Esophagus squamous epithelium (tissue), 5 donors: ENCODE data around the gene RAD23A. TPM values are rescaled to one million over a fixed set of nuclear protein-coding genes. Genes with fewer than 3 reads are reported as not detected.
"Not testable (repeated sequence)": the region's sequence is repeated elsewhere in the genome, so short reads cannot be mapped to it uniquely, and the experiment has no call there.

ENCODE experiments used
- DNase-seq: peaks from one replicate; lab custom pipeline; 2025; lab: John Stamatoyannopoulos, UW
- H3K27ac ChIP-seq, 4 donors: fragments of 200-600 bp; sonication (generic); one replicate each; pipeline ENCODE4 v1.5.1; 2016 to 2019; ENCODE audit warnings: mild to moderate bottlenecking in 1 of 4
- H3K27me3 ChIP-seq, 4 donors: fragments of 200-600 bp; sonication (generic); 1 replicate in 3 of 4; 2 replicates in 1 of 4; pipeline versions ENCODE4 v1.5.1 to v1.6.0; 2017 to 2021; ENCODE audit warnings: antibody characterized with exemption in 1 of 4
- H3K36me3 ChIP-seq, 3 donors: fragments of 200-600 bp; sonication (generic); one replicate each; pipeline ENCODE4 v1.5.1; 2016 to 2019
- H3K4me1 ChIP-seq, 3 donors: fragments of 200-600 bp; sonication (generic); one replicate each; pipeline ENCODE4 v1.5.1; 2017 to 2019
- H3K4me3 ChIP-seq, 4 donors: fragments of 200-600 bp; sonication (generic); 1 replicate in 3 of 4; 2 replicates in 1 of 4; pipeline ENCODE4 v1.5.1; 2016 to 2019; ENCODE audit warnings: mild to moderate bottlenecking in 2 of 4, moderate library complexity in 1 of 4
- H3K9me3 ChIP-seq, 3 donors: fragments of 200-600 bp; sonication (generic); one replicate each; pipeline ENCODE4 v1.5.1; 2016 to 2019
- CTCF ChIP-seq, 6 experiments: fragments of 450-650 bp in 4 of 6; fragments of 200-600 bp in 2 of 6; sonication (generic) in 2 of 6; IDR thresholded peaks; one replicate each; pipeline ENCODE4 v1.5.1; 2016 to 2019; ENCODE audit warnings: antibody characterized with exemption in 6 of 6, mild to moderate bottlenecking in 4 of 6, moderate library complexity in 4 of 6
- POLR2A ChIP-seq, 4 donors: fragments of 450-650 bp; IDR thresholded peaks; one replicate each; pipeline ENCODE4 v1.6.1; 2017; ENCODE audit warnings: antibody characterized with exemption in 4 of 4, mild to moderate bottlenecking in 4 of 4, moderate library complexity in 3 of 4
- WGBS, 2 donors: methylation state at CpG; one replicate each; pipeline ENCODE4 v1.1.5; 2018; 5-methylcytosine and 5-hydroxymethylcytosine counted together
- intact Hi-C: fragments of 100-400 bp; cut with DNase I; formaldehyde crosslinking; loops from one replicate; pipeline ENCODE4 v1.15.0; 2022
- total RNA-seq, 4 donors: library from RNA; depleted of rRNA; stranded (reverse); fragments of >200 nt; gene quantifications; one replicate each; pipeline ENCODE4 v1.1.0, GENCODE V29; 2016
- donor health status: DM: yes; HTN: yes; CAD: no.

Gene RAD23A
- total RNA-seq, 4 donors from 2014 or later = 67.7 to 87.4 (median 82.4) TPM

GRCh38 chr19:12913011-12913561 lies 32.6 kb upstream of the RAD23A start:
- intact Hi-C loops = no loop called here
- WGBS, 2 donors = 4 to 26% methylated on average over 9 to 15 of the region's 22 CpGs
- H3K4me1 ChIP-seq = peaks cover 21 to 32% (median 22%) of the 10 kb centered on the region in 3 donors
- no peak for DNase-seq
- no peaks in the 10 kb centered on the region for H3K9me3 ChIP-seq
- TF ChIP-seq POLR2A (IDR thresholded peaks at IDR 0.05) (no peak), CTCF (IDR thresholded peaks at IDR 0.05) (no peak)
- peak overlapping the region in 3 of 4 donors; percentile 29 to 54 (median 35) for H3K4me3 ChIP-seq
- no peaks in the 10 kb centered on the region for H3K36me3 ChIP-seq
- H3K27me3 ChIP-seq = no peaks in the 10 kb centered on the region
- peak overlapping the region; percentile 64 to 88 (median 84) for H3K27ac ChIP-seq

GRCh38 chr19:12913851-12914690 lies 31.6 kb upstream of the RAD23A start:
- Histone ChIP-seq H3K4me3 (no peak overlapping the region), H3K4me1 (peaks cover 21 to 37% (median 26%) of the 10 kb centered on the region in 3 donors), H3K36me3 (no peaks in the 10 kb centered on the region), H3K27me3 (no peaks in the 10 kb centered on the region), H3K27ac (peak overlapping the region; percentile 64 to 88 (median 84)), H3K9me3 (no peaks in the 10 kb centered on the region)
- DNase-seq = no peak
- TF ChIP-seq CTCF (IDR thresholded peaks at IDR 0.05) (no peak), POLR2A (IDR thresholded peaks at IDR 0.05) (no peak)
- WGBS, 2 donors = 37 to 52% methylated on average over 9 to 11 of the region's 12 CpGs
- intact Hi-C loops = no loop called here

- H3K27ac ChIP-seq, H3K27me3 ChIP-seq, DNase-seq, intact Hi-C loops, H3K9me3 ChIP-seq, H3K4me3 ChIP-seq, H3K36me3 ChIP-seq: not testable (repeated sequence)
- H3K4me1 ChIP-seq = peaks cover 21 to 45% (median 26%) of the 10 kb centered on the region in 3 donors
- WGBS, 2 donors = 81 to 100% methylated on average over 3 to 4 of the region's 4 CpGs
These were observed 29.8 kb upstream of the RAD23A start for GRCh38 chr19:12915860-12916259.

- Histone ChIP-seq H3K27me3 (no peaks in the 10 kb centered on the region), H3K27ac (no peak overlapping the region), H3K4me1 (peaks cover 9 to 28% (median 13%) of the 10 kb centered on the region in 3 donors), H3K9me3 (no peaks in the 10 kb centered on the region), H3K36me3 (peaks cover under 1 to 13% (median 2%) of the 10 kb centered on the region in 3 donors), H3K4me3 (no peak overlapping the region)
- intact Hi-C loops = no loop called here
- no peak for DNase-seq
- TF ChIP-seq POLR2A (IDR thresholded peaks at IDR 0.05) (no peak), CTCF (IDR thresholded peaks at IDR 0.05) (no peak)
- WGBS, 2 donors = 88% methylated on average over 7 to 13 of the region's 14 CpGs
These were observed 27.4 kb upstream of the RAD23A start for GRCh38 chr19:12918253-12918652.

- Histone ChIP-seq H3K36me3 (peaks cover 26 to 41% (median 26%) of the 10 kb centered on the region in 3 donors), H3K9me3 (no peaks in the 10 kb centered on the region), H3K27ac (no peak overlapping the region), H3K27me3 (no peaks in the 10 kb centered on the region), H3K4me1 (peaks cover 0 to 12% (median 3%) of the 10 kb centered on the region in 3 donors), H3K4me3 (no peak overlapping the region)
- no peak for TF ChIP-seq POLR2A (IDR thresholded peaks at IDR 0.05)
- no peak for TF ChIP-seq CTCF (IDR thresholded peaks at IDR 0.05)
- no peak for DNase-seq
- 39 to 45% methylated on average over 2 to 3 of the region's 3 CpGs for WGBS, 2 donors
- intact Hi-C loops = no loop called here
These were observed 24.6 kb upstream of the RAD23A start for GRCh38 chr19:12921047-12921446.
